Fibroblast of lung (primary cell): Measurements from ENCODE around the gene SYNJ2.

ENCODE experiments used
- EZH2 ChIP-seq: IDR thresholded peaks from 2 replicates; pipeline ENCODE4 v1.5.1; 2012; ENCODE audit warnings: low read length, control low read depth, mild to moderate bottlenecking; ENCODE audit errors: missing control alignments
- TF ChIP-seq, protein P1 (sequence below), 2 donors: IDR thresholded peaks in 1 of 2; conservative IDR thresholded peaks in 1 of 2; 1 replicate in 1 of 2; 2 replicates in 1 of 2; pipeline ENCODE4 v1.5.1; 2011 to 2012; ENCODE audit warnings: low read length in 2 of 2, control low read depth in 1 of 2, inconsistent platforms in 1 of 2, low read depth in 1 of 2, mild to moderate bottlenecking in 1 of 2

DNA sequence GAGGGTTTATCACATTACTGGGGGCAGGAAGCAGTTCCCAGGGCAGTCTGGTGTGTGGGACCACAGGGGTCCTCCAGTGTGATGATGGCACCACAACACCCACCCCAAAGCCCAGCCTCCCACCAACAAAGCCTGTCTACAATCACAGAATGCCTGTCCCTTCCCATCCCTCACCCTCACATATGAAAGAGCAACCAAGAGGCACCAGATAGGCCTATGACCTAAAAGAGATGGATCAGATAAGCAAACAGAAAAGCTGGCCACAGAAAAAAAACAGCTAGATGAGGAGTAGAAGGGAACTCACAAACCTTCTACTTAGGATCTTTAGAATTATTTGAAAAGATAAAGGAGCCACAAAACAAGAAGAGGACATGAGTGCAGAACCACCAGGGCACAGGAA, 132.1 kb downstream of the SYNJ2 start:
- no peak for TF ChIP-seq EZH2
- TF ChIP-seq, protein P1, sequence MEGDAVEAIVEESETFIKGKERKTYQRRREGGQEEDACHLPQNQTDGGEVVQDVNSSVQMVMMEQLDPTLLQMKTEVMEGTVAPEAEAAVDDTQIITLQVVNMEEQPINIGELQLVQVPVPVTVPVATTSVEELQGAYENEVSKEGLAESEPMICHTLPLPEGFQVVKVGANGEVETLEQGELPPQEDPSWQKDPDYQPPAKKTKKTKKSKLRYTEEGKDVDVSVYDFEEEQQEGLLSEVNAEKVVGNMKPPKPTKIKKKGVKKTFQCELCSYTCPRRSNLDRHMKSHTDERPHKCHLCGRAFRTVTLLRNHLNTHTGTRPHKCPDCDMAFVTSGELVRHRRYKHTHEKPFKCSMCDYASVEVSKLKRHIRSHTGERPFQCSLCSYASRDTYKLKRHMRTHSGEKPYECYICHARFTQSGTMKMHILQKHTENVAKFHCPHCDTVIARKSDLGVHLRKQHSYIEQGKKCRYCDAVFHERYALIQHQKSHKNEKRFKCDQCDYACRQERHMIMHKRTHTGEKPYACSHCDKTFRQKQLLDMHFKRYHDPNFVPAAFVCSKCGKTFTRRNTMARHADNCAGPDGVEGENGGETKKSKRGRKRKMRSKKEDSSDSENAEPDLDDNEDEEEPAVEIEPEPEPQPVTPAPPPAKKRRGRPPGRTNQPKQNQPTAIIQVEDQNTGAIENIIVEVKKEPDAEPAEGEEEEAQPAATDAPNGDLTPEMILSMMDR (conservative IDR thresholded peaks at IDR 0.05 in 1 of 2, IDR thresholded peaks at IDR 0.05 in 1 of 2; ENCODE audit: low read depth in 1 of 2, low read length in 2 of 2) = no peak
